Activated CD4-positive, alpha-beta memory T cell treated with anti-CD3 and anti-CD28 coated beads, Interleukin-2, amount 10 ng/mL, durations not matched to agents 7 days and 5 days (primary cell): ENCODE measurements around the gene ANTXRL. TPM values are rescaled to one million over a fixed set of nuclear protein-coding genes. Genes with fewer than 3 reads are reported as not detected.
A peak's percentile ranks its signal among the peaks of the same experiment; 100 is the strongest.
"Not testable (repeated sequence)": the region's sequence is repeated elsewhere in the genome, so short reads cannot be mapped to it uniquely, and the experiment has no call there.

ENCODE experiments used
- CTCF ChIA-PET: fragments of 350-600 bp; sonication (Branson Sonifier 250); formaldehyde crosslinking; loops from one replicate; lab custom pipeline; 2021; ENCODE audit warnings: antibody characterized with exemption, inconsistent platforms; lab: Charles Lee
- POLR2A ChIA-PET: fragments of 350-600 bp; sonication (Branson Sonifier 250); formaldehyde crosslinking; loops from one replicate; lab custom pipeline; 2021; ENCODE audit warnings: antibody characterized with exemption; lab: Charles Lee
- DNase-seq: peaks from one replicate; pipeline ENCODE4 v3.0.0-alpha.2; 2020
- H3K27ac Mint-ChIP-seq: one replicate; pipeline ENCODE4 v1.8.0; 2021; ENCODE audit warnings: mild to moderate bottlenecking, mixed read lengths
- H3K27me3 Mint-ChIP-seq: one replicate; pipeline ENCODE4 v1.8.0; 2021; ENCODE audit warnings: mixed read lengths
- H3K36me3 Mint-ChIP-seq: one replicate; pipeline ENCODE4 v1.8.0; 2021; ENCODE audit warnings: low read depth, mixed read lengths
- H3K4me1 Mint-ChIP-seq: one replicate; pipeline ENCODE4 v1.8.0; 2021; ENCODE audit warnings: mixed read lengths
- H3K4me3 Mint-ChIP-seq: one replicate; pipeline ENCODE4 v1.8.0; 2021; ENCODE audit warnings: mild to moderate bottlenecking, mixed read lengths
- H3K9me3 Mint-ChIP-seq: one replicate; pipeline ENCODE4 v1.8.0; 2021; ENCODE audit warnings: mixed read lengths
- total RNA-seq, 2 experiments: library from RNA; stranded (reverse); gene quantifications; one replicate each; pipeline ENCODE4 v1.2.3, GENCODE V29; 2021

The ANTXRL gene
- total RNA-seq, 2 experiments from 2014 or later: not detected

DNA sequence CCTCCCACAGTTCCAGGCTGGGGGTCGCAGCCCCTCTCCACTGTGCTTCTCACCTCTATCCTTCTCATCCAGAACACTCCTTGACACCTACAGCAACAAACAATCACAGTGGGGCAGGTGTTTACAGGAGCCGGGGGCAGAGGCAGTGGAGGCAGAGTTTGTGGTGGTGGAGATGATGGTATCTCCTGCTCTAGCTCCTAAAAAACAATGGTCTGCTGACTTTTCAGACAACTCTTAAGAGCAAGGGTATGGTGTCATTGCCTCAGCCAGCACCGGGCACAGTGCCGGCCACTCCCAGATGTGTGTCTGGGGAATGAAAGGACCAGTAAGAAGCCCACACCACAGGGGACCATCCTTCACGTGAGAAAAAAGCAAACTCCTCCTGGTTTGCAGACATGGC lies 36.3 kb upstream of the ANTXRL start:
- POLR2A ChIA-PET: no interaction called here
- H3K4me3 Mint-ChIP-seq: no peak overlapping the region
- no peak for DNase-seq
- no peaks in the 10 kb centered on the region for H3K4me1 Mint-ChIP-seq
- CTCF ChIA-PET: no interaction called here
- no peaks in the 10 kb centered on the region for H3K9me3 Mint-ChIP-seq
- H3K27ac Mint-ChIP-seq: no peak overlapping the region
- H3K27me3 Mint-ChIP-seq: no peaks in the 10 kb centered on the region
- no peaks in the 10 kb centered on the region for H3K36me3 Mint-ChIP-seq

DNA sequence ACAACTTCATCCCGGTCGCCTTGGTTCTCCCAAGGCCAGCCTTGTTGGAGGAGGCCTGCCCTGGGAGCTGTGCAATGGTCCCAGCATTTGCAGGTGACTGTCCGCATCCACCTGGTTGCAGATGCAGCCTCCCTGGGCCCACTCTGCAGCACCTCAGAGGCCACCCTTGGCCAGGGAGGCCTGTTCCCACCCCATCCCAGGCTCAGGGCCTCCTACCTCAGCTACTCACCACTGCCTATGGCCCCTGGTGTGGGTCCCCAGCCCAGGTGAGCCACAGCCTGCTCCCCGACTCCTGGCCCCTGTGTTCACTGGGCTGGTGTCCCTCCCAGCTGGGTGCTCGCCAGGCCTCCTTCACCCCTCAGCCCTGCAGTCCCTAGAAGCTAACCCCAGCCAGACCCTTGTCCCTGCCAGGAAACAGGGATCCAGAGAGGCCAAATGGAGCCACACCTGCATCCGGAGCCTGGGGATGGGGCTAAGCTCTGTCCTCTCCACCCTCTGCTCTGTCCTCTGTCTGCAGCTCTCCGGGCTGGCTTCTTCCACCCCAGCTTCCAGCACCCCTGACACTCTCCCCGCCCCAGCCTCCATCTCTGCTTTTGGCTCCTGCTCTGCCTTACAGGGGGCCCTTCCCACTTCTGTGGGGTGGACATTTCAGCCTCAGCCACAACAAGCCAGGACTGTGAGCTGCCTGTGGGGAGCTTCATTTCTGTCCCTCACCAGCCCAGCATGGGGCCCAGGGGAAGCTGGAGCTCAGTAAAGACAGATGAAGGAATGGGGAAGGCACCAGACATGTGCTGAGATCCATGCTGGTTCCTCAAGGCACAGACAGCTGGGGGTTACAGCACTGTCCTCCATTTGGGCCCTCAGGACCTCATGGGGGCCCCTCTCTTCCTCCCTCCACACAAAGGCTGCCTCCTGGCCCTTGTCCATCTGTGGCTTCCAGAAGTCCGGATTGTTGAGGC lies 35.6 kb upstream of the ANTXRL start:
- peaks cover 3% of the 10 kb centered on the region for H3K36me3 Mint-ChIP-seq
- no peaks in the 10 kb centered on the region for H3K4me1 Mint-ChIP-seq
- CTCF ChIA-PET: no interaction called here
- no peak overlapping the region for H3K4me3 Mint-ChIP-seq
- POLR2A ChIA-PET: no interaction called here
- H3K9me3 Mint-ChIP-seq: no peaks in the 10 kb centered on the region
- DNase-seq: no peak
- no peak overlapping the region for H3K27ac Mint-ChIP-seq
- no peaks in the 10 kb centered on the region for H3K27me3 Mint-ChIP-seq

DNA sequence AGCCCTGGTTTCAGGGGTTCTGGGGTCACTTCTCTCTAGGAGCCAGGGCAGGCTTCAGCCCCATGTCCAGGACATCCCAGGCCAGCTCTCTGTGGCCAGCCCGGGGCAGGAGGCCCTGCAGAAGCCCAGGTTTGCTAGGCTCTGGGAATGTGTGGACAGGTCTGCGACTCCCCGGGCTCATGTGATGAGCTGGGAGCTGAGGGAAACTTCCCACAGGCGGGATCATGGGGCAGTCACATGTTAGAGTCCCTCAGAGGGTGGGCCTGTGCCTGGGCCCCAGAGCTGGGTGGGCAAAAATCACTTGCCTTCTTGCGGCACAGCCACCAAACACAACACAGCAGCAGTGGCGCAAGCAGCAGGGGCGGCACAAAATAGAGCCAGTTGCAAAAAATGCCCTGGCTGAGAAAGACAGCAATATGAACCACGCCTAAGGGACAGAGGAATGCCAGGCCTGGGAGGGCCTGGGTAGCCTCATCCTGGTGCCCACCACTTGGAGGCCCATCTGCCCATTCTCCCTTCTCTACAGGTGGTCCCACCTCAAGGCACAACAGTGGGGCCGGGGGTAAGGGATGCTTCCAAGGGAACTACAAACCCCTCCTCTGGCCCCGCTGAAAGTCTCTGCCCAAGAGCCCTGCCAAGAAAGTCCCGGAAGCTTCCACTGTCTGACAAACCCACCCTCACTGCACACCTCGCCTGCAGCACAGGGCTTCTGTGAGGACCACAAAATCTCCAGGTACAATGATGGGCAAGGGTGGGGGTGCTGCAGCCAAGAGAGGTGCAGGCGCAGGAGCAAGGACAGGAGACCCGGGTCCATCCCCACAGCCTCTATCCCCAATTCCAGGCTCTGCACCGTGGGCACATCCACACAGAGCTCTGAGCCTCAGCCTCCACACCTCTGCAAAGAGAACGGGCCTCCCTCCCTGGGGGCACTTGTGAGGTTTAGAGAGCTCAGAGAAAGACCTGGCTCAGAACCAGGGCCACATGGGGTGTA lies 34.6 kb upstream of the ANTXRL start:
- Mint-ChIP-seq H3K9me3 (no peaks in the 10 kb centered on the region), H3K36me3 (peaks cover 3% of the 10 kb centered on the region), H3K4me1 (no peaks in the 10 kb centered on the region), H3K27me3 (no peaks in the 10 kb centered on the region), H3K27ac (no peak overlapping the region), H3K4me3 (no peak overlapping the region)
- CTCF ChIA-PET: no interaction called here
- no peak for DNase-seq
- POLR2A ChIA-PET: no interaction called here

DNA sequence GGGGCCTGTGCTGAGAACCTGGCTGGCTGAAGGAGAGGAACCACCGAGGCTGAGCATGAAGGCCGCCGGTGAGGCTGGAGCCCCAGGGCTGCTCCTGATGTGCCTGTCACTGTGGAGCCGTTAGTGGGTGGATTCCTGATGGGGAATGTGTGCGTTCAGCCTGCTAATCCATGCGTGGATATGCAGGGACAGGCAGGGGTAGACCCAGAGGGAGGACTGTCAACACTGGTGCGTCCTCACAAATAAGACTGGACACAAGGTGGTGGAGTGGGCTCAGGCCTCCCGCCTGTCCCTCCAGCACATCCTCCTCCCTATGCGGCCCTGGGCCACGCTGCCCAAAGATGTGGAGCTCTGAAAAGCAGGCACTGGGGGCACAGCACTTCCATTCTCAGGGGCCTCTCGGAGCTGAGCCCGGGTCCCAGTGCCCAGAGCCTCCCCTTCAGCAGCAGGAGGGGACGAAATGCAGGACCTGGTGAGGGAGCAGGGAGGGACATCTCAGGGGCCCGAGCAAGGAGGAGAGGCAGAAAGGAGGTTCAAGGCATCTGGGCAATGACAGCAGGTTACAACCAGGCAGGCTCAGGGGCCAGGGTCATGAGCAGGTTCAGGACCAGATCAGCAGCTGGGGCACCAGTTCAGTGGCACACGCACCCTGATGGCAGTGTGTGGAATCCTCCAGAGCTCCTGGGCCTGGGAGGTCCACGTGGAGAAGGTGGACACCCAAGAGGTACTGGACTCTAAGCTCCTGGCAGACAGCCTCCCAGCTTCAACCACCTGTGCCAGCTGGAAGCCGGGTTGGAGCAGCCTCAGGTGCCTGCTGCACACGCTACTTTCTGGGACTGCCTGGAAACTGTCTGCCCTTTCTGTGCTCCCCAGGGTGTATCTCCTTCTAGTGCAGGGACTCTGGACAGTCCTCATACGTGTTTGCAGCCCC lies 33.5 kb upstream of the ANTXRL start:
- no peak overlapping the region for H3K4me3 Mint-ChIP-seq

DNA sequence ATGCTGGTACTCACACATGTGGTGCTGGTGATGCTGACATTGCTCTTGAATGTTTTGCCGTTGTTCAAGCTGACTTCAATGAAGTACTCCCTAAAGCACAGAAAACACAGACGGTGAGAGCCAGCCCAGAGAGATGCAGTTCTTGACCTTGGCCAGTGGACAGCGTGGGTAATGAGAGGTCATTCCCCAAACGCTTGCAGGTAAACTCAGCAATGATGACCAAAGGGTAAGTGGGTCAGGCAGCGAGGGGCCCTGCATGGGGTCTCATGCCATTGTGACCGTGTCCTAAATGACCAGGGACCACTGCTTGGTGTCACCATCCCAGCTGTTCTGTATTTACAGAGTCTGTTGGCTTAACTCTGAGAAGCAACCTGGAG lies 32.8 kb upstream of the ANTXRL start:
- no peaks in the 10 kb centered on the region for H3K4me1 Mint-ChIP-seq
- POLR2A ChIA-PET: no interaction called here
- H3K27ac Mint-ChIP-seq: no peak overlapping the region
- no peak overlapping the region for H3K4me3 Mint-ChIP-seq
- CTCF ChIA-PET: no interaction called here
- H3K36me3 Mint-ChIP-seq: peaks cover 7% of the 10 kb centered on the region
- H3K9me3 Mint-ChIP-seq: no peaks in the 10 kb centered on the region
- no peaks in the 10 kb centered on the region for H3K27me3 Mint-ChIP-seq
- no peak for DNase-seq

More for the DNA sequence above, 33.5 kb upstream of the ANTXRL start:
- no peak overlapping the region for H3K27ac Mint-ChIP-seq
- H3K4me1 Mint-ChIP-seq: no peaks in the 10 kb centered on the region
- POLR2A ChIA-PET: no interaction called here
- H3K27me3 Mint-ChIP-seq: no peaks in the 10 kb centered on the region
- CTCF ChIA-PET: no interaction called here
- no peak for DNase-seq
- H3K36me3 Mint-ChIP-seq: peaks cover 3% of the 10 kb centered on the region
- H3K9me3 Mint-ChIP-seq: no peaks in the 10 kb centered on the region

DNA sequence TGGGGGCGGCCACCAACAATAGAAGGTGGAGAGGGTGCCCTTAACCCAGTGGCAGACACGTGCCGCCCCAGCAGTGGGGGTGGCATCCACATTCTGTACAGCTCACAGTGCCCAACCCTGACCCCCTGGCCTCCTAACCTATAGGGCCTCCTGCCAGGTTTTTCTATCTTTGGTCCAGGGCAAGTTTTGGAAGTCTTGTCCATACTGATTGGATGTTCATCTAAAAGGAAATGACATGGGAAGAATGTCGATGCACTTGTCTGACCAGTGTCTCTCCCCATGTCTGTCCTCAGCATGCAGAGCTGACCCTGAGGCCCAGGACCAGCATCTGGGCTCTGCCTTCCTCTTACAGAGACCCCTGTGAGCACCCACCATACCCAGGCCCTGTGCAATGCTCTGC lies 32.3 kb upstream of the ANTXRL start:
- ChIA-PET CTCF (no interaction called here), POLR2A (no interaction called here)
- Mint-ChIP-seq H3K4me1 (no peaks in the 10 kb centered on the region), H3K9me3 (no peaks in the 10 kb centered on the region), H3K4me3 (no peak overlapping the region), H3K27me3 (no peaks in the 10 kb centered on the region), H3K36me3 (peaks cover 7% of the 10 kb centered on the region), H3K27ac (no peak overlapping the region)
- no peak for DNase-seq

DNA sequence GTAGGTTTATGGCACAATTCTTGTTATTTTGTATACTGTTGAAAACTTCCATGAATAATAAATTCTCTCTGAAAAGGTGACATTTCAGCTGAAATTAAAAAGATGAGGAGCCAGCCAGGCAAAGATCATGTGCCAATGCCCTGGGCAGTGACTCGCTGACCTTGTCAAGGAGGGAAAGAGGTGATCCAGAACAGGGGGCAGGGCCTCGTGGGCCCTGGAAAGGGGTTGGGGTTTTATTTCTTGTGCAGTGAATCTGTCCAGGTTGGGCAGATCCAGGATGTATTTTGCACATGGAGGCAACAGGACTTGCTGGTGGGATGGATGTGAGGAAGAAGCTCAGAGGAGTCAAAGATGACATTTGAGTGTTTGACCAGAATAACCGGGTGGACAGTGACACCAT lies 31.6 kb upstream of the ANTXRL start:
- H3K9me3 Mint-ChIP-seq, H3K4me3 Mint-ChIP-seq, H3K27ac Mint-ChIP-seq, POLR2A ChIA-PET, H3K4me1 Mint-ChIP-seq, H3K36me3 Mint-ChIP-seq, H3K27me3 Mint-ChIP-seq, DNase-seq: not testable (repeated sequence)
- CTCF ChIA-PET: interaction anchor here (1.4 kb wide), 1 partner anchor 13 kb away, joined by 3 read pairs; no protein-coding TSS in a partner anchor

DNA sequence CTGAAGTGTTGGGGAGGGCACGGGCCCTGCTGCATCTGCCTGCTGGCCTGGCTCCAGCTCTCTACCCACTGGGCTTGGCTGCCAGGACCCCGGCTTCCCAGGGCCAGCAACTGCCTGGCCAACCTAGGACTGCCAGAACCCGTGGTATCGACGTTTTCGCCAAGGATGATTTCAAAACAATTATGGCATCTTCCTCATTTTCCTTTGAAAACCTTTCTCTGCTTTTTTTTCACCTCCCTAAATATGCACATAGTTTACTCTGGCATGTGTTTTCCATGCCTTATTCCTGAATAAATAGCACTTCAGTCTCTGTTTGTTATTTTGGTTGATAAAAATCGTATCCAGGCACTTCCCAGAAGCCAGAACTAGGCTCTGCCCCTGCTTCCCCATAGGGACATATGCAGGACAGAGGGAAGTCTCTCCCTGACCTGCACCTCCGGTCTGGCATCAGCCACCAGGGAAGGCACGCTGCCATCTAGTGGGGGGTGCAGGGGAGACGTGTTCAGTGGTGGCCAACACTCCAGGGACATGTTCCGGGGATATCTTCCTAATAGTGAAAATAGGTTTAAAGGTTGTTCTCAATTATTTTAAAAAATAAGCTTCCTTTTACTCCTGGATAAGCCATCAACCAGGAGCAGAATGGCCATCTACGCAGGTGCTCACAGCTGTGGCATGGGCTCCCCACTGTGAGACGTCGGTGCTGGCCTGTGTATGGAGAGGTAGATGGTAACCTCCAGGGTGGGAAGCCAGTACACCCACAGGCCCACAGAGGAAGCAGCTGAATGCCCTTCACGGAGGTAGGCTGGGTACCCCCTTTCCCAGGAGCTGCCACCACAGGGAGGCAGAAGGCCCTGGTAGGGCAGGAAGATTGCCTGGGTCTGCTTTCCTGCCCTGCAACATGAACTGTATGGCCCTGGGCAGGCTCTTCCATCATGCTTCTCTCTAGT lies 30.7 kb upstream of the ANTXRL start:
- peaks cover 15% of the 10 kb centered on the region for H3K36me3 Mint-ChIP-seq
- no peaks in the 10 kb centered on the region for H3K27me3 Mint-ChIP-seq
- H3K9me3 Mint-ChIP-seq: no peaks in the 10 kb centered on the region
- no peak overlapping the region for H3K4me3 Mint-ChIP-seq
- no peaks in the 10 kb centered on the region for H3K4me1 Mint-ChIP-seq
- DNase-seq: peak; percentile 48
- CTCF ChIA-PET: interaction anchor here (0.6 to 1.4 kb wide), 4 partner anchors 10 to 29 kb away, joined by 3 to 4 read pairs (median 3); no protein-coding TSS in a partner anchor
- no peak overlapping the region for H3K27ac Mint-ChIP-seq
- POLR2A ChIA-PET: no interaction called here

DNA sequence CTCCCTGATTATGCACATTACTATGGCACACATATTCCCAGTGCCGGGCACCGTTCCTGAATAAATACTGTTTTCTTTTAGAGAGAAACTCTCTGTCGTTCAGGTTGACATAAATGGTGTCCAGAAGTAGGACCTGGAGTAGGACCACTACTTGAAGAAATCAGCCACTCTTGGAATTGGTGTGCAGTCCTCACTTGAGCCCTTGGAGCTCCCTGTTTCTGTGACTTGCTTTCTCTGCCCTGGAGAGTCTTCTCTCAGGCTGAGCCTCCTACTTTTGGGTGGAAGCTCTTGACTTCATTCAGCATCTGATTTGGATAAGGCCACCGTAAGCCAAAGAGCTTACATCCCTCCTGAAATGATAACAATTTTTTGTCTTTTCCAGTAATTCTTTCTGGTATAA lies 29.7 kb upstream of the ANTXRL start:
- H3K4me3 Mint-ChIP-seq: no peak overlapping the region
- DNase-seq: no peak
- peaks cover 24% of the 10 kb centered on the region for H3K36me3 Mint-ChIP-seq
- POLR2A ChIA-PET: no interaction called here
- H3K27ac Mint-ChIP-seq: no peak overlapping the region
- CTCF ChIA-PET: interaction anchor here (1.0 to 1.4 kb wide), 2 partner anchors 11 to 28 kb away, joined by 3 to 4 read pairs; no protein-coding TSS in a partner anchor
- no peaks in the 10 kb centered on the region for H3K27me3 Mint-ChIP-seq
- no peaks in the 10 kb centered on the region for H3K4me1 Mint-ChIP-seq
- no peaks in the 10 kb centered on the region for H3K9me3 Mint-ChIP-seq

DNA sequence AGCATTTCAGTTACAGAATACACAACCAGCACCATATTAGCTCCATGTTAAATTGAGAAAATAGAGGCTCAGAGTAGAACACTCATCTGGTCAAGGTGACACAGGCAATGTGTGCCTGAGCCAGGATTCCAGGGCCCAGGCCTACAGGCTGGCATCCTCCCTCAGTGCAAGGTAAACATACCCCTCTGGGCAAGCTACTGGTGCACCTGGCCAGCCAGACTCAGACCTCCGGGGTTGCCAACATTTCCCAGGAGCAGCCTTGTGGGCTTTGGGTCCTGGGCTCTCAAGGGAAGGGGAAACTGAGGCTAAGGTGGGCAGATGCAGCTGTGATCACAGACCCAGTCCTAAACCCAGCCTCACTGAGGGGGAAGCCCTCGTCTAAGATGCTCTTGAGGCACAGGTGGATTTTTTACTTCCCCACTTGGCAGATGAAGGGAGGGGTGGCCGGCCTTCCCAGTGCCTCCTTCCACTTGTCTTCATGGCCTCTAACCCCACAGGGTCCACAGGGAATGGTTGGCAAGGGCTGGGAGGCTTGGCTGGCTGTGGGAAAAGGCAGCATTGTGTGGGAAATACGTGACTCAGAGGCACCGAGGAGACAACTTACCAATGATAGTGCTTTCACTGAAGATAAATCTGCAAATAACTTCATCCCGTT lies 23.8 kb upstream of the ANTXRL start:
- H3K27me3 Mint-ChIP-seq, POLR2A ChIA-PET, H3K4me3 Mint-ChIP-seq, H3K27ac Mint-ChIP-seq, H3K4me1 Mint-ChIP-seq, CTCF ChIA-PET, H3K9me3 Mint-ChIP-seq, DNase-seq: not testable (repeated sequence)
- peaks cover 24% of the 10 kb centered on the region for H3K36me3 Mint-ChIP-seq

DNA sequence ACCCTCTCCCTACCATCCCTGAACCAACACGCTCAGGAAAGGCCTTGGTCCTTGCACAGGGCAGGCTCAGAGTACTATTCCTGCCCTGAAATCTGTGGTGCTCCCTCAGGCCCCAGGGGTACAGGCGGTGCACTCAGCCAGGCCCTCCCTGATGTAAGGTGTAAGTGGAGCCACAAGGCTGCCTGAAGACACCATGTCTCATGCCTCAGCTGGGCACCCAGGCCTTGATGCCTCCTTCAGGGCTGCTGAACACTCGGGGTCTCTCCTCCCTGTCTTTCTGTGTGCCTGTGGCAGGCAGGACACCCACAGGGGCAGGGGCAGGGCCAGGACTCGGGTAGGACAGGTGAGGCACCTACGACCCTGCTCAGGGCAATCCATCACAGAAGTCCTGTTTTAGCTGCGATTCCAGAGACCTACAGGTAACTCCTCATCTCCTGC lies 22.9 kb upstream of the ANTXRL start:
- Mint-ChIP-seq H3K27ac (no peak overlapping the region), H3K27me3 (no peaks in the 10 kb centered on the region), H3K4me3 (no peak overlapping the region), H3K9me3 (no peaks in the 10 kb centered on the region), H3K4me1 (peaks cover 8% of the 10 kb centered on the region), H3K36me3 (peaks cover 21% of the 10 kb centered on the region)
- no peak for DNase-seq
- ChIA-PET CTCF (no interaction called here), POLR2A (no interaction called here)
